ENCODE data around the gene LRP2. TPM values are rescaled to one million over a fixed set of nuclear protein-coding genes. Genes with fewer than 3 reads are reported as not detected.

LRP2 gene
- total and polyA plus RNA-seq, 4 donors, result 2.3 to 7.4 (median 3.5) TPM

- no peak overlapping the region for H3K4me3 ChIP-seq (ENCODE audit: low read depth, low read length)
- no peaks in the 10 kb centered on the region for H3K27me3 ChIP-seq (ENCODE audit: control insufficient read depth, insufficient read depth, low read length)
- no peaks in the 10 kb centered on the region for H3K9me3 ChIP-seq (ENCODE audit: control insufficient read depth, insufficient read depth, low read length)
- H3K27ac ChIP-seq (ENCODE audit: low read depth, low read length), result no peak overlapping the region
- no peaks in the 10 kb centered on the region for H3K36me3 ChIP-seq (ENCODE audit: control insufficient read depth, insufficient read depth, low read length)
- peaks cover 18% of the 10 kb centered on the region for H3K4me1 ChIP-seq (ENCODE audit: control insufficient read depth, insufficient read depth, low read length)
- 36% methylated on average over 14 of the region's 21 CpGs for WGBS (ENCODE audit: insufficient coverage)
- peak; percentile 49 to 96 (median 74) for DNase-seq (ENCODE audit: low read depth in 4 of 6, low spot score in 6 of 6)
Measured at GRCh38 chr2:169109502-169110409, 252.6 kb downstream of the LRP2 start.

DNA sequence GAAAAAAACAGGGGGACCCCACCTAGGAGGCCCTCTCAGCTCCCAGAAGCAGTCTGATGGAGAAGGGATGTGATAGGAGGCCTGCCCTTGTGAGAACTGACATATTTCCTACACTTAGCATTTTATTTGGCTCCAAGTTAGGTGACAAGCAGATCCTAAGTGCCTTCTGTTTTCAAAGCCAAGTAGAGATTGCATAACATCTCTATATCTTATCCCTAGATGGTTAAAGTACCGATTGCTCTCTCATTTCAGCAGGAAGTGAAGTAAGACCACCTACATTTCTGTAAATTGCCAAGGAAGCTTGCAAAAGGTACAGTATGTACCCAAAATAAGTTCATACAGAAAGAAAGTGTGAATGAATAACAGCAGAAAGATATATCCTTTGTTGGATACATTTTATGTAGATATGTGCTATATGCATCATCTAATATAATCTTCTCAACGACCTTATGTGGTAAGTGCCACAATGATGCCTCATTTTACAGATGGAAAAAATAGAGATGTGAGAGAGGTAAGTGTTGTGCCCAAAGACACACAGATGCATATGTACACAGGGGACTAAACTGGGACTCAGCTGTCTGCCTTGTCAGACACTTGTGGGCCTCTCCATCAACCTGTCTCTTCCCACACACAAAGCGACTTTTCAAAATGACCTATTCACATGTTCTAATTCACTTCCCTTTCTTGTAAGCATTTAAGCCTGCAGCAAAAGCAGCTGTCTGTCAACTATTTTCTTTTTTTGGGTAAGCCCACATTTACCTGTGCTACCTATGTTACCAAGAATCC lies 254.0 kb downstream of the LRP2 start:
- Histone ChIP-seq H3K9me3 (ENCODE audit: control insufficient read depth, insufficient read depth, low read length) (no peaks in the 10 kb centered on the region), H3K27ac (ENCODE audit: low read depth, low read length) (no peak overlapping the region), H3K4me3 (ENCODE audit: low read depth, low read length) (no peak overlapping the region), H3K27me3 (ENCODE audit: control insufficient read depth, insufficient read depth, low read length) (no peaks in the 10 kb centered on the region), H3K36me3 (ENCODE audit: control insufficient read depth, insufficient read depth, low read length) (no peaks in the 10 kb centered on the region), H3K4me1 (ENCODE audit: control insufficient read depth, insufficient read depth, low read length) (peaks cover 18% of the 10 kb centered on the region)
- WGBS (ENCODE audit: insufficient coverage), result 100% methylated on average over 1 of the region's 3 CpGs
- DNase-seq (ENCODE audit: low read depth in 4 of 6, low spot score in 6 of 6), result no peak

GRCh38 chr2:169107645-169108044 lies 254.7 kb downstream of the LRP2 start:
- H3K9me3 ChIP-seq (ENCODE audit: control insufficient read depth, insufficient read depth, low read length), result no peaks in the 10 kb centered on the region
- no peak overlapping the region for H3K27ac ChIP-seq (ENCODE audit: low read depth, low read length)
- H3K4me1 ChIP-seq (ENCODE audit: control insufficient read depth, insufficient read depth, low read length), result peaks cover 18% of the 10 kb centered on the region
- no peaks in the 10 kb centered on the region for H3K27me3 ChIP-seq (ENCODE audit: control insufficient read depth, insufficient read depth, low read length)
- DNase-seq (ENCODE audit: low read depth in 4 of 6, low spot score in 6 of 6), result no peak
- 56% methylated on average over 1 of the region's 2 CpGs for WGBS (ENCODE audit: insufficient coverage)
- no peaks in the 10 kb centered on the region for H3K36me3 ChIP-seq (ENCODE audit: control insufficient read depth, insufficient read depth, low read length)
- H3K4me3 ChIP-seq (ENCODE audit: low read depth, low read length), result no peak overlapping the region

DNA sequence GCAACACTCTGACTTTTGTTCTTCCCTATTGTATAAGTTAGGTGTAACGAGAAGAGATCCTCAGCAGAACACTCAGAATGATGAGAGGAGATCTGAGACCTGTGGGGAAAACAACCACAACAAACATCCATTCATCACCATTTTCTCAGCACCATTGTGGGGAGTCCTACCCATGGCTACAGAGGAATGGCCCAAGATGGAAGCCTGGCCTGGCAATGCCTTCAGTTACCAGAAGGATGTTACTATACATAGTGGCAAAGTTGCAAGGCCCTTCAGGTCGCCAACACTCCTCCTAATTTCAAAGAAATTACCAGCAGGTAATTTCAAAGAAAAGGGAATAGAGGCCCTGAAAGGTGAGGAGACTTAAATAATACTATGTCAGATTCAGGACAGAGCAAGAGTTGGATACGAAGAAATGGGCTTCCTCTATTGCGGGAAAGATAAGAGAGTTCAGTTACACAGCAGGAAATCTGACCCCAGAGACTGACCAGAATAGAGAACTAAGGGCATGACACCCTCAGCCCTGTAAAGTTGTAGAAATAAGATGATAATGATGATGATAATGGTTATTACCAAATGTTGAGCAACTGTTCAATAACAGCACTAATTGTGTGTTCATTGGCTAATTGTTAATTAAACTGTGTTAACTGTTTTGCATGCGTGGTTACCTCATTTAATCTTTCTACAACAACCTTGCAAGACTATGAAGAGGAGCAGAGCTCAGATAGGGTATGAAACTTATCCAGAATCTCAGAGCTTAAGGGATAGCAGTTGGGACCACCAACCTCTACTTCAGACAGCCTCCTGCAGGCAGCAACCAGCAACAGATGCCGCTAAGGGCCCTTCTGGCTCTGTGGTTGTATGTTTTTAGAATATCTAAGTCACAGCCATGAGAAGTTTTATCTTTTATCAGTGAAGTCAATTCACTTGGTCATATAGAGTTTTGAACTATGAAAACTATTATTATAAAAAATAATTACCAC lies 255.5 kb downstream of the LRP2 start:
- WGBS (ENCODE audit: insufficient coverage), result 0% methylated on average over 1 of the region's 6 CpGs
- no peaks in the 10 kb centered on the region for H3K9me3 ChIP-seq (ENCODE audit: control insufficient read depth, insufficient read depth, low read length)
- peaks cover 18% of the 10 kb centered on the region for H3K4me1 ChIP-seq (ENCODE audit: control insufficient read depth, insufficient read depth, low read length)
- H3K36me3 ChIP-seq (ENCODE audit: control insufficient read depth, insufficient read depth, low read length), result no peaks in the 10 kb centered on the region
- H3K4me3 ChIP-seq (ENCODE audit: low read depth, low read length), result no peak overlapping the region
- H3K27ac ChIP-seq (ENCODE audit: low read depth, low read length), result no peak overlapping the region
- peak in 1 of 6 donors; percentile 22 for DNase-seq (ENCODE audit: low read depth in 4 of 6, low spot score in 6 of 6)
- no peaks in the 10 kb centered on the region for H3K27me3 ChIP-seq (ENCODE audit: control insufficient read depth, insufficient read depth, low read length)

GRCh38 chr2:169106134-169106533 lies 256.2 kb downstream of the LRP2 start:
- Histone ChIP-seq H3K4me1 (ENCODE audit: control insufficient read depth, insufficient read depth, low read length) (peaks cover 16% of the 10 kb centered on the region), H3K4me3 (ENCODE audit: low read depth, low read length) (no peak overlapping the region), H3K27ac (ENCODE audit: low read depth, low read length) (no peak overlapping the region), H3K36me3 (ENCODE audit: control insufficient read depth, insufficient read depth, low read length) (no peaks in the 10 kb centered on the region), H3K27me3 (ENCODE audit: control insufficient read depth, insufficient read depth, low read length) (no peaks in the 10 kb centered on the region), H3K9me3 (ENCODE audit: control insufficient read depth, insufficient read depth, low read length) (no peaks in the 10 kb centered on the region)
- no CpG with 5 or more reads among the region's 2 CpGs for WGBS (ENCODE audit: insufficient coverage)
- no peak for DNase-seq (ENCODE audit: low read depth in 4 of 6, low spot score in 6 of 6)

DNA sequence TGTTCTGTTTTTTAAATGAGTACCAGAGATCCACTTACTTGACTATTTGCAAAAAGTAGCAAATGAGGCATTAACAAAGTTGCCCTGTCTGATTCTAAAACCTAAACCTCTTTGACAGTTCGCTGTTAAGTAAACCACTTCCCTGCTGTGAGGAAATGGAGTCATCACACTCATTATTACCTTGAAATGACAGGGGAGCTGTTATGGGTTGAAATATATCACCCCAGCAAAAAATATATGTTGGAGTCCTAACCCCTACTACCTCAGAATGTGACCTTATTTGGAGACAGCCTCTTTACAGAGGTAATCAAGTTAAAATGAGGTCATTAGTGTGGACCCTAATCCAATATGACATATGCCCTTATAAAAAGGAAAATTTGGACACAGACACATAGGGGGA lies 256.9 kb downstream of the LRP2 start:
- Histone ChIP-seq H3K36me3 (ENCODE audit: control insufficient read depth, insufficient read depth, low read length) (no peaks in the 10 kb centered on the region), H3K4me3 (ENCODE audit: low read depth, low read length) (no peak overlapping the region), H3K27me3 (ENCODE audit: control insufficient read depth, insufficient read depth, low read length) (no peaks in the 10 kb centered on the region), H3K27ac (ENCODE audit: low read depth, low read length) (no peak overlapping the region), H3K4me1 (ENCODE audit: control insufficient read depth, insufficient read depth, low read length) (peaks cover 10% of the 10 kb centered on the region), H3K9me3 (ENCODE audit: control insufficient read depth, insufficient read depth, low read length) (no peaks in the 10 kb centered on the region)
- DNase-seq (ENCODE audit: low read depth in 4 of 6, low spot score in 6 of 6), result no peak
- WGBS (ENCODE audit: insufficient coverage), result no CpG with 5 or more reads among the region's 1 CpG

DNA sequence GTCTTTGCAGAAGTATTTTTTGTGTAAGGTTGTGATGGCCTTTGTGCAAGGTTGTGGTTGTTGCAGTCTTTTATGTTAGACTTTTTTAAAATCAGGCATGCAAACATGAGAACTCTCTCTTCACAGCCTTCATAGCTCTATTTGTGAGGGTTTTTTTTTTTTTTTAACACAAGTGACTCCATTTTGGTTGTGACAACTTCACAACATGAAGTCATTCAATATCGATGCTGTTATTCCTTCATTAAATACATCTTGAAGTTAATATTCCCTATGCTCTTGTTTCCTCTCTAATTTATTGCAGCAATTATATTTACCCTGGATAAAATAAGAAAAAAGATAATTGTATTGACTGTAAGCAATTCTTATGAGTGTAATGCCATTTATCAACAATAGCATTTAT lies 257.5 kb downstream of the LRP2 start:
- no CpG with 5 or more reads among the region's 1 CpG for WGBS (ENCODE audit: insufficient coverage)
- H3K9me3 ChIP-seq (ENCODE audit: control insufficient read depth, insufficient read depth, low read length), result no peaks in the 10 kb centered on the region

DNA sequence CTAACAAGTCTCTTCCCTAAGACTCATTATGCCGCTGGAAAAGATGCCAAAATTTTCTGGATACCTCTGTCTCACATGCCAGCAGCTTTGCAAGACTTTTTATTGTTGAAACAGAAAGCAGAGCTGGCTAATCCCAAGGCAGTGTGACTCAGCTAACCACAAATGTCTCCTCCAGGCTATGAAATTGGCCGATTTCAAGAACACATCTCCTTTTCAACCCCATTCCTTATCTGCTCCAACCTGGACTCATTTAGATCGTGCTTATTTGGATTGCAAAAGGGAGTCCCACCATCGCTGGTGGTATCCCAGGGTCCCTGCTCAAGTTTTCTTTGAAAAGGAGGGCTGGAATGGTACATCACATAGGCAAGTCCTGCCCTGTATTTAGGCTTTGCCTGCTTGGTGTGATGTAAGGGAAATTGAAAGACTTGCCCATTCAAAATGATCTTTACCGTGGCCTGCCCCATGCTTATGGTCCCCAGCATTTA lies 266.7 kb downstream of the LRP2 start:
- Histone ChIP-seq H3K27ac (ENCODE audit: low read depth, low read length) (no peak overlapping the region), H3K4me1 (ENCODE audit: control insufficient read depth, insufficient read depth, low read length) (no peaks in the 10 kb centered on the region), H3K36me3 (ENCODE audit: control insufficient read depth, insufficient read depth, low read length) (no peaks in the 10 kb centered on the region), H3K4me3 (ENCODE audit: low read depth, low read length) (no peak overlapping the region), H3K27me3 (ENCODE audit: control insufficient read depth, insufficient read depth, low read length) (no peaks in the 10 kb centered on the region), H3K9me3 (ENCODE audit: control insufficient read depth, insufficient read depth, low read length) (no peaks in the 10 kb centered on the region)
- 96% methylated on average over 4 of the region's 5 CpGs for WGBS (ENCODE audit: insufficient coverage)
- DNase-seq (ENCODE audit: low read depth in 4 of 6, low spot score in 6 of 6), result peak in 1 of 6 donors; percentile 23

More for the DNA sequence above, 257.5 kb downstream of the LRP2 start:
- no peak overlapping the region for H3K27ac ChIP-seq (ENCODE audit: low read depth, low read length)
- H3K36me3 ChIP-seq (ENCODE audit: control insufficient read depth, insufficient read depth, low read length), result no peaks in the 10 kb centered on the region
- H3K4me3 ChIP-seq (ENCODE audit: low read depth, low read length), result no peak overlapping the region
- peaks cover 4% of the 10 kb centered on the region for H3K4me1 ChIP-seq (ENCODE audit: control insufficient read depth, insufficient read depth, low read length)
- no peaks in the 10 kb centered on the region for H3K27me3 ChIP-seq (ENCODE audit: control insufficient read depth, insufficient read depth, low read length)
- DNase-seq (ENCODE audit: low read depth in 4 of 6, low spot score in 6 of 6), result peak in 1 of 6 donors; percentile 30

DNA sequence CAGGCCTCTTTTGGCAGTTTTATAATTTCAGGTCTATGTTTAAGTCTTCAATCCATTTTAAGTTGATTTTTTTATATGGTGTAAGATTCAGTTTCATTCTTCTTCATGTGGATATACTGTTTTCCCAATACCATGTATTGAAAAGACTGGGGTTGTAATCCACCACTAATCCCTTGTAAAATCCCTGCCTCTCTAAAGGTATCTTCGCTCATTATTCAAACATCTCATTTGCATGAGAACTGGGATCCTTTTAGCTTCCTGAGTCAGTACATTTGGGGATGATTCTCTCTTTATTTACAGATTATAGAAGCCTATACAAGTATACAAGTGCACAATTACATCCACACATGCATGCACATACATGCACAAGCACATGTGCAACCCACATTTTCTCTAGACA lies 267.7 kb downstream of the LRP2 start:
- Histone ChIP-seq H3K9me3 (ENCODE audit: control insufficient read depth, insufficient read depth, low read length) (no peaks in the 10 kb centered on the region), H3K27me3 (ENCODE audit: control insufficient read depth, insufficient read depth, low read length) (no peaks in the 10 kb centered on the region), H3K4me1 (ENCODE audit: control insufficient read depth, insufficient read depth, low read length) (no peaks in the 10 kb centered on the region), H3K27ac (ENCODE audit: low read depth, low read length) (no peak overlapping the region), H3K4me3 (ENCODE audit: low read depth, low read length) (no peak overlapping the region), H3K36me3 (ENCODE audit: control insufficient read depth, insufficient read depth, low read length) (no peaks in the 10 kb centered on the region)
- WGBS (ENCODE audit: insufficient coverage), result no CpG with 5 or more reads among the region's 1 CpG
- DNase-seq (ENCODE audit: low read depth in 4 of 6, low spot score in 6 of 6), result no peak

Data from spinal cord (tissue), 10 donors.